Chondrocyte (in vitro differentiated cells): ENCODE data around the gene CADPS2. TPM values are rescaled to one million over a fixed set of nuclear protein-coding genes. Genes with fewer than 3 reads are reported as not detected.

Source experiments
- DNase-seq: peaks from one replicate; pipeline ENCODE4 v3.0.0; 2021; ENCODE audit warnings: mixed read lengths, low spot score
- H3K27ac Mint-ChIP-seq: one replicate; pipeline ENCODE4 v1.8.0; 2021; ENCODE audit warnings: mild to moderate bottlenecking, moderate library complexity, mixed read lengths; ENCODE audit not compliant: unreplicated experiment
- H3K27me3 Mint-ChIP-seq: 2 replicates; pipeline ENCODE4 v1.8.0; 2021; ENCODE audit warnings: low read depth, mixed read lengths
- H3K36me3 Mint-ChIP-seq: 2 replicates; pipeline ENCODE4 v1.8.0; 2021; ENCODE audit warnings: low read depth, mixed read lengths
- H3K4me1 Mint-ChIP-seq: 2 replicates; pipeline ENCODE4 v1.8.0; 2021; ENCODE audit warnings: low read depth, mild to moderate bottlenecking, mixed read lengths
- H3K4me3 Mint-ChIP-seq: one replicate; pipeline ENCODE4 v1.8.0; 2021; ENCODE audit warnings: mild to moderate bottlenecking, moderate library complexity, mixed read lengths; ENCODE audit not compliant: unreplicated experiment
- H3K9me3 Mint-ChIP-seq: 2 replicates; pipeline ENCODE4 v1.8.0; 2021; ENCODE audit warnings: low read depth, mixed read lengths
- total RNA-seq: library from RNA; stranded (reverse); gene quantifications from 3 replicates; pipeline ENCODE4 v1.2.1, GENCODE V29; 2021
- TF ChIP-seq, protein P1 (sequence below): fragments of 200-600 bp; sonication (generic); IDR thresholded peaks from 2 replicates; pipeline ENCODE4 v1.5.0; 2021; ENCODE audit warnings: antibody characterized with exemption, mild to moderate bottlenecking, moderate library complexity

Gene CADPS2
- total RNA-seq, 1 donor from 2014 or later, result 0.32 TPM

DNA sequence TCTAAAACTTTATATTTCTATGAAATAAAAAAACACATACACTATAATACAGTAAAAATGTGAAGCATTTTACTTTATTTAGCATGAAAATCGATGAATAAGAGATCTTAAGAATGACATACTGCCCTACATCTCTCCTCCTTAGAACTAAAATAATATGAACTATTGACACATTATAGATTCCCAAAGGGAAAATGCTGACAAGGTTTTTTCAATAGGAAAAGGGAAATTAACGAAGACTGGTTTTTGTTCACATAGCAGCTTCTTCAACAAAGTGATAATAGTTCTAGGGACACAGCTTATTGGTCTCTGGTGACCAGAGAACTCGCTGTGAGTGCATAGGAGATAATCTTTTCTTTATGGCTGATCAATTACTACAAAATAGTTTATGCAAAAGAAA is 523.8 kb downstream of the CADPS2 start:
- H3K36me3 Mint-ChIP-seq, result no peaks in the 10 kb centered on the region
- DNase-seq, result no peak

DNA sequence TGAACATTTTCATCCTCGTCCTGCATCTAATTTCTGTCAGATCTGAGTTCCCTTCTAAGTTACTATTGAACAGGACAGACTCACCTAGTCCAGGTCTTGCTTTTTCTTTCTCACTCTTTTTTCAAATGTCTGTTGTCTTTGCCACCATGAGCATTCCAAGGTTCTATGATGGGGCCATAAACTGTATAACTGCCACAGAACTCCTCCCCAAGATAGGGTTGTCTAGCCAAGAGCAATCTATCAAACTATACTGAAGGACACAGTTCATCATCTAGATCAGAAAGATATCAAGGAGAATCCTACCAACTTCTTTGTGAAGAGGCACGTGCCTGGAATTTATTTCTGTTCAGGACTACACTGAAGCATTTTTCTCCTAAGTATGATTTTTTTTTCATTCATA is 531.6 kb downstream of the CADPS2 start:
- TF ChIP-seq, protein P1, sequence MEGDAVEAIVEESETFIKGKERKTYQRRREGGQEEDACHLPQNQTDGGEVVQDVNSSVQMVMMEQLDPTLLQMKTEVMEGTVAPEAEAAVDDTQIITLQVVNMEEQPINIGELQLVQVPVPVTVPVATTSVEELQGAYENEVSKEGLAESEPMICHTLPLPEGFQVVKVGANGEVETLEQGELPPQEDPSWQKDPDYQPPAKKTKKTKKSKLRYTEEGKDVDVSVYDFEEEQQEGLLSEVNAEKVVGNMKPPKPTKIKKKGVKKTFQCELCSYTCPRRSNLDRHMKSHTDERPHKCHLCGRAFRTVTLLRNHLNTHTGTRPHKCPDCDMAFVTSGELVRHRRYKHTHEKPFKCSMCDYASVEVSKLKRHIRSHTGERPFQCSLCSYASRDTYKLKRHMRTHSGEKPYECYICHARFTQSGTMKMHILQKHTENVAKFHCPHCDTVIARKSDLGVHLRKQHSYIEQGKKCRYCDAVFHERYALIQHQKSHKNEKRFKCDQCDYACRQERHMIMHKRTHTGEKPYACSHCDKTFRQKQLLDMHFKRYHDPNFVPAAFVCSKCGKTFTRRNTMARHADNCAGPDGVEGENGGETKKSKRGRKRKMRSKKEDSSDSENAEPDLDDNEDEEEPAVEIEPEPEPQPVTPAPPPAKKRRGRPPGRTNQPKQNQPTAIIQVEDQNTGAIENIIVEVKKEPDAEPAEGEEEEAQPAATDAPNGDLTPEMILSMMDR, result no peak
- Mint-ChIP-seq H3K36me3 (no peaks in the 10 kb centered on the region), H3K27ac (no peak overlapping the region), H3K4me3 (no peak overlapping the region), H3K9me3 (peaks cover 2% of the 10 kb centered on the region), H3K4me1 (no peaks in the 10 kb centered on the region), H3K27me3 (peaks cover 29% of the 10 kb centered on the region)
- no peak for DNase-seq

More for the DNA sequence above, 523.8 kb downstream of the CADPS2 start:
- peaks cover 2% of the 10 kb centered on the region for H3K9me3 Mint-ChIP-seq
- H3K4me3 Mint-ChIP-seq, result no peak overlapping the region
- peaks cover 6% of the 10 kb centered on the region for H3K27me3 Mint-ChIP-seq
- H3K27ac Mint-ChIP-seq, result no peak overlapping the region
- TF ChIP-seq, protein P1, result no peak
- H3K4me1 Mint-ChIP-seq, result no peaks in the 10 kb centered on the region

DNA sequence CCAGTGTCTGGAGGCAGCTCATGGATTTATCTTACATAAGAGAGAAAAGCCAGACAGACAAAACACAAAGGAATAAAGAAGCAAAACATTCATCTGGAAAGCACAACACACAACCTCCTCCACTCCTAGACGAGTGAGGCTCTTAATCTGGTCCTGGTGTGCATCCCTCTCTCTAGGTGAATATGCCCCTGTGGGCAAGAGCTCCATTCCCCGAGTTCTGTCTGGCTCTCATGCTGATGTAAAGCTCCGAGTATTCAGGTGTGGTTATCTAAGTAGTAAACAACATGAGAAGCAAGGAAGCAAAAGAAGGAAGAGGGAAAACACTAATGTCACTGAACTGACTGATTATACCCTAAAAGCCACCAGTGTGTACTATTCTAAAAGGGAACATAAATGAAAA is 533.8 kb downstream of the CADPS2 start:
- no peak overlapping the region for H3K4me3 Mint-ChIP-seq
- H3K9me3 Mint-ChIP-seq, result no peaks in the 10 kb centered on the region
- H3K4me1 Mint-ChIP-seq, result no peaks in the 10 kb centered on the region
- TF ChIP-seq, protein P1, result no peak
- DNase-seq, result no peak
- peaks cover 34% of the 10 kb centered on the region for H3K27me3 Mint-ChIP-seq
- no peak overlapping the region for H3K27ac Mint-ChIP-seq
- H3K36me3 Mint-ChIP-seq, result no peaks in the 10 kb centered on the region

DNA sequence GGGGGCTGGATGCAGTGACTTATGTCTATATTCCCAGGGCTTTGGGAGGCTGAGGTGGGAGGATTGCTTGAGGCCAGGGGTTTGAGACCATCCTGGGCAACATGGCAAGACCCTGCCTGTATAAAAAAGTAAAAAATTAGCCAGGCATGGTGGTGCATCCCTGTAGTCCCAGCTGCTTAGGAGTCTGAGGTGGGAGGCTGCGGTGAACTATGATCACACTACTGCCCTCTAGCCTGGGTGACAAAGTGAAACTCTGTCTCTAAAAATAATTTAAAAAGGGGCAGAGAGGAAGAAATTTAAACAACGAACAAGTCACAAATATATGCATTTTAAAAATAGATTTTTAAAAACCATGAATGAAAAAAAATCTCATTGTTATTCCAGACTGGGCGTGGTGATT is 535.6 kb downstream of the CADPS2 start:
- Mint-ChIP-seq H3K27ac (no peak overlapping the region), H3K4me3 (no peak overlapping the region), H3K27me3 (peaks cover 28% of the 10 kb centered on the region), H3K4me1 (no peaks in the 10 kb centered on the region), H3K36me3 (no peaks in the 10 kb centered on the region), H3K9me3 (no peaks in the 10 kb centered on the region)
- no peak for DNase-seq
- TF ChIP-seq, protein P1, result no peak

DNA sequence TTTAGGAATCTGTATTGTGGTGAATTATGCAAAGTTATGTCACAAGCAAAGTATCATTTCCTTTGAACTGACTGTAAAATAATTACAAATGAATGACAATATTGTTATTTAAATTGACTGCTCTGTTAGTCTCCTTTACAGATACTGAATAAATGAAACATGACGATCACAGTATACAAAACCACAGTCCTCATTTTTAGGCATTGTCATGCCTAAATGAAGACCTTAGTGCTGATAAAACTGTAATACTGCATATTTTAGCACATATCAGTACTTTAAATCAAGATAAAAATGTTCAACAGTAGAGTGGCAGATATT is 542.0 kb downstream of the CADPS2 start:
- DNase-seq, result no peak
- TF ChIP-seq, protein P1, result no peak
- Mint-ChIP-seq H3K36me3 (no peaks in the 10 kb centered on the region), H3K4me1 (no peaks in the 10 kb centered on the region), H3K27me3 (peaks cover 10% of the 10 kb centered on the region), H3K27ac (no peak overlapping the region), H3K9me3 (no peaks in the 10 kb centered on the region), H3K4me3 (no peak overlapping the region)
